Vagina (tissue), 2 donors: ENCODE results near the gene UBQLN1. TPM values are rescaled to one million over a fixed set of nuclear protein-coding genes. Genes with fewer than 3 reads are reported as not detected.

Experiments
- DNase-seq, 2 donors: peaks; one replicate each; pipeline ENCODE4 v3.0.0-alpha.2; 2017; ENCODE audit errors: extremely low spot score in 2 of 2
- H3K27ac ChIP-seq: fragments of 200-600 bp; sonication (generic); one replicate; pipeline ENCODE4 v1.5.1; 2019
- H3K27me3 ChIP-seq: fragments of 200-600 bp; sonication (generic); one replicate; pipeline ENCODE4 v1.5.1; 2019
- H3K36me3 ChIP-seq, 2 donors: fragments of 200-600 bp; sonication (generic); one replicate each; pipeline ENCODE4 v1.5.1; 2017 to 2019
- H3K4me1 ChIP-seq: fragments of 200-600 bp; sonication (generic); one replicate; pipeline ENCODE4 v1.5.1; 2019
- H3K4me3 ChIP-seq, 2 donors: fragments of 200-600 bp; sonication (generic); 1 replicate in 1 of 2; 2 replicates in 1 of 2; pipeline ENCODE4 v1.5.1; 2016 to 2019
- H3K9me3 ChIP-seq: fragments of 200-600 bp; sonication (generic); one replicate; pipeline ENCODE4 v1.5.1; 2019
- POLR2A ChIP-seq, 2 donors: fragments of 450-650 bp; IDR thresholded peaks; one replicate each; pipeline ENCODE4 v1.6.1; 2017; ENCODE audit warnings: antibody characterized with exemption in 2 of 2, mild to moderate bottlenecking in 2 of 2, moderate library complexity in 2 of 2
- POLR2AphosphoS5 ChIP-seq, 2 donors: sonication (generic); formaldehyde crosslinking; IDR thresholded peaks; one replicate each; pipeline ENCODE4 v1.9.0; 2017; ENCODE audit warnings: antibody characterized with exemption in 2 of 2, mild to moderate bottlenecking in 2 of 2, low read depth in 1 of 2; ENCODE audit not compliant: insufficient read depth in 1 of 2
- intact Hi-C: fragments of 100-400 bp; cut with DNase I; formaldehyde crosslinking; loops from one replicate; pipeline ENCODE4 v1.15.1; 2023
- total RNA-seq: library from RNA; depleted of rRNA; stranded (reverse); fragments of >200 nt; gene quantifications from one replicate; pipeline ENCODE4 v1.2.3, GENCODE V29; 2016
- TF ChIP-seq, protein P1 (sequence below), 3 experiments: fragments of 450-650 bp in 2 of 3; fragments of 200-600 bp in 1 of 3; sonication (generic) in 1 of 3; IDR thresholded peaks; one replicate each; pipeline ENCODE4 v1.5.1; 2017 to 2019; ENCODE audit warnings: antibody characterized with exemption in 3 of 3, mild to moderate bottlenecking in 2 of 3, moderate library complexity in 2 of 3

Gene UBQLN1
- total RNA-seq, 1 donor from 2014 or later = 90.8 TPM

DNA sequence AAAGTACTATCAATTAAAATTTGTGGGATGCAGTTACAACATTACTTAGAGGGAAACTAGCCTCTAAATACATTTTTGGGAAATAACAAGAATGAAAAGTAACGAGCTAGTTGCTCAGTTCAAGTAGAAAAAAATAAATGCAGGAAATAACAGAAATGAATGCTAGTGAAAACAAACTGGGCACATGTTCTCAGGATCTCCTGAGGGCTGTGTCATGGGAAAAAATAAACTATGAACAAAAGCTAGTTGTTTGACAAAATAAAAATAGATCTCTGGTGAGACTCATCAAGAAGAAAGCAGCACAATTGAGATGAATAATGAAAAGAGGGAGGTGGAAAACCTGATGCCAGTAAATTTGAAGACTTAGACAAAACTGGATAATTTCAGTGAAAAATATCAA lies 68.5 kb downstream of the UBQLN1 start:
- H3K9me3 ChIP-seq = no peaks in the 10 kb centered on the region
- intact Hi-C loops = no loop called here
- H3K27ac ChIP-seq = no peak overlapping the region
- no peaks in the 10 kb centered on the region for H3K27me3 ChIP-seq
- H3K36me3 ChIP-seq = no peaks in the 10 kb centered on the region
- no peak for TF ChIP-seq POLR2A (IDR thresholded peaks at IDR 0.05)
- H3K4me1 ChIP-seq = no peaks in the 10 kb centered on the region
- H3K4me3 ChIP-seq = no peak overlapping the region
- no peak for DNase-seq

DNA sequence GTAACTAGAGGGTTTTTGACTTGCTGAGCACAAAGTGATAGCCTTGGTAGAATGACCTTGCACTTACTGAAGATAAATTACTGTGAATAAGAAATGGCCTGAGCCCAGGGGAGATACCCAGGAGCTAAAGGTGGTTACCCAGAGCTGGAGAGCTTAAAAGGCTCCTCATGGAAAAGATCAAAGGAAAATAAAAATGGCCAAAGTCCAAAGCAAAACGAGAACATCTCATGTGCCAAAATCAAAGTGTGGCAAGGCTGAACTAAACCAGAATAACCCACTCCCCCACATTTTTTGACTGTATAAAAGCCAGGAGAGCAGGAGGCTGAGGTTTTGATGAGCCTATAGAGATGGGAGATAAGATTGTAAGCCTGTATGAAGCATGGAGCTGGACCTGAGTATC lies 70.4 kb downstream of the UBQLN1 start:
- no peak for TF ChIP-seq POLR2A (IDR thresholded peaks at IDR 0.05)
- TF ChIP-seq, protein P1, sequence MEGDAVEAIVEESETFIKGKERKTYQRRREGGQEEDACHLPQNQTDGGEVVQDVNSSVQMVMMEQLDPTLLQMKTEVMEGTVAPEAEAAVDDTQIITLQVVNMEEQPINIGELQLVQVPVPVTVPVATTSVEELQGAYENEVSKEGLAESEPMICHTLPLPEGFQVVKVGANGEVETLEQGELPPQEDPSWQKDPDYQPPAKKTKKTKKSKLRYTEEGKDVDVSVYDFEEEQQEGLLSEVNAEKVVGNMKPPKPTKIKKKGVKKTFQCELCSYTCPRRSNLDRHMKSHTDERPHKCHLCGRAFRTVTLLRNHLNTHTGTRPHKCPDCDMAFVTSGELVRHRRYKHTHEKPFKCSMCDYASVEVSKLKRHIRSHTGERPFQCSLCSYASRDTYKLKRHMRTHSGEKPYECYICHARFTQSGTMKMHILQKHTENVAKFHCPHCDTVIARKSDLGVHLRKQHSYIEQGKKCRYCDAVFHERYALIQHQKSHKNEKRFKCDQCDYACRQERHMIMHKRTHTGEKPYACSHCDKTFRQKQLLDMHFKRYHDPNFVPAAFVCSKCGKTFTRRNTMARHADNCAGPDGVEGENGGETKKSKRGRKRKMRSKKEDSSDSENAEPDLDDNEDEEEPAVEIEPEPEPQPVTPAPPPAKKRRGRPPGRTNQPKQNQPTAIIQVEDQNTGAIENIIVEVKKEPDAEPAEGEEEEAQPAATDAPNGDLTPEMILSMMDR (IDR thresholded peaks at IDR 0.05) = no peak
- no peak for TF ChIP-seq POLR2AphosphoS5 (IDR thresholded peaks at IDR 0.05; ENCODE audit: insufficient read depth in 1 of 2, low read depth in 1 of 2)
- no peaks in the 10 kb centered on the region for H3K27me3 ChIP-seq
- H3K27ac ChIP-seq = no peak overlapping the region
- no peaks in the 10 kb centered on the region for H3K4me1 ChIP-seq
- H3K36me3 ChIP-seq = no peaks in the 10 kb centered on the region
- no peak overlapping the region for H3K4me3 ChIP-seq
- DNase-seq = no peak
- H3K9me3 ChIP-seq = no peaks in the 10 kb centered on the region
- intact Hi-C loops = no loop called here

DNA sequence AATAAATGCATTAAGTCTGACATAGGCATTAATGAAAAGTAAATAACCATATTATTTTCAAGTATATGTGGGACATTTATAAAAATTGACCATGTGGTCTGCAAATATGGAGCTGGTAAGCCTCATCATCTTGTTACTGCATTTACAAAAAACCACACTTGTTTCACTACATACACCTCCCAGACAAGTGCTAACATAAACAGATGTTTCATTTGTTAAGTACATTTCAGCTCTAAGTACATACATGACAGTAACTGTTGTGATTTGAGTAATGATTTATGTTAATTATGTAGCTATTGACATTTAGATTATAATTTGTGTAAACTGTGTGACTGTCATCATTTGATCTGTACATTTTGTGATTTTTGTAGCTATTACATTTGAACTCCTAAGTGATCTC lies 70.9 kb downstream of the UBQLN1 start:
- DNase-seq = no peak
- H3K4me3 ChIP-seq = no peak overlapping the region
- TF ChIP-seq, protein P1 (IDR thresholded peaks at IDR 0.05) = no peak
- TF ChIP-seq POLR2AphosphoS5 (IDR thresholded peaks at IDR 0.05; ENCODE audit: insufficient read depth in 1 of 2, low read depth in 1 of 2) (no peak), POLR2A (IDR thresholded peaks at IDR 0.05) (no peak)
- intact Hi-C loops = no loop called here
- no peaks in the 10 kb centered on the region for H3K9me3 ChIP-seq
- no peak overlapping the region for H3K27ac ChIP-seq
- no peaks in the 10 kb centered on the region for H3K36me3 ChIP-seq
- H3K4me1 ChIP-seq = no peaks in the 10 kb centered on the region
- H3K27me3 ChIP-seq = no peaks in the 10 kb centered on the region

DNA sequence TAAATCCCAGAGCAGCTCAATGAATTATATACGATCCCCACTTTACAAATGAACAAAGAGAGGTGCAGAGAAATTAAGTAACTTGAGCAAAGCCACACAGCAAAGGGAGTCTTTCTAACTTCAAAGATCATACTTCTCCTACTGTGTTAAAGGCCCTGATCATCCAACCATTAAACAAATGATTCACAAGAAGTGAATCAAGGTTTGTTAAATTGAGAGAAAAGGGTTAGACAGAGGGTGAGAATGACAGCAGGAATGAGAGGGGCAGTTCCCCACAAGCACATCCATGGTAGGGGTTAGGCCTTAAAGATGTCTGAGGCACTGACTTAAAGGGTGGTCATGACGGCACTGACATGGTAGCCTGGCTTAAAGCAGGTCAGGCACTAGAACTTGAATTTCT lies 74.1 kb downstream of the UBQLN1 start:
- Histone ChIP-seq H3K27me3 (no peaks in the 10 kb centered on the region), H3K27ac (no peak overlapping the region), H3K36me3 (no peaks in the 10 kb centered on the region), H3K4me3 (no peak overlapping the region), H3K4me1 (peaks cover 4% of the 10 kb centered on the region), H3K9me3 (no peaks in the 10 kb centered on the region)
- no peak for TF ChIP-seq POLR2AphosphoS5 (IDR thresholded peaks at IDR 0.05; ENCODE audit: insufficient read depth in 1 of 2, low read depth in 1 of 2)
- TF ChIP-seq POLR2A (IDR thresholded peaks at IDR 0.05) = no peak
- TF ChIP-seq, protein P1 (IDR thresholded peaks at IDR 0.05) = no peak
- no peak for DNase-seq
- intact Hi-C loops = no loop called here

DNA sequence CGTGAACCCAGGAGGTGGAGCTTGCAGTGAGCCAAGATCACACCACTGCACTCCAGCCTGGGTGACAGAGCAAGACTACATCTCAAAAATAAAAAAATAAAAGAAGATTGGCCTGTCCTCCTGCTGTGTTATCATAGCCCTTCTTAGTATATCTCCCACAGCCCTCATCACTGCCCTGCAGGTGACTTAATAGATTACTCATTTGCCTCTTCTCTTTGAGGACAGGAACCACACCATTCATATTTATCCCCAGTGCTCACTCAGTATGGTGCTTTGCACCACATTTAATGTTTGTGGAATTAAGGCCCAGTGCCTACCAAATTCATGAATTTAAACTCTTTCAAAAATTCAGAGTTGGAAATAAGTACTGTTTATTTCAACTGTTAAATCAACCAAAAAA lies 74.5 kb downstream of the UBQLN1 start:
- Histone ChIP-seq H3K36me3 (no peaks in the 10 kb centered on the region), H3K4me3 (no peak overlapping the region), H3K27me3 (no peaks in the 10 kb centered on the region), H3K4me1 (peaks cover 4% of the 10 kb centered on the region), H3K27ac (no peak overlapping the region), H3K9me3 (no peaks in the 10 kb centered on the region)
- DNase-seq = no peak
- TF ChIP-seq POLR2AphosphoS5 (IDR thresholded peaks at IDR 0.05; ENCODE audit: insufficient read depth in 1 of 2, low read depth in 1 of 2) (no peak), POLR2A (IDR thresholded peaks at IDR 0.05) (no peak)
- TF ChIP-seq, protein P1 (IDR thresholded peaks at IDR 0.05) = no peak
- intact Hi-C loops = no loop called here
